Erythroblast (primary cell): ENCODE data around the gene OVCA2.

ENCODE experiments used
- DNase-seq, 2 experiments: peaks; one replicate each; lab custom pipeline; 2025; lab: John Stamatoyannopoulos, UW
- GATA1 ChIP-seq: IDR thresholded peaks from 2 replicates; pipeline ENCODE4 v1.6.1; 2011; ENCODE audit warnings: low read depth, mild to moderate bottlenecking, control low read depth, low read length, moderate library complexity
- POLR2A ChIP-seq: IDR thresholded peaks from 2 replicates; pipeline ENCODE4 v1.6.1; 2011; ENCODE audit warnings: mild to moderate bottlenecking, low read length

Gene OVCA2

GRCh38 chr17:2020721-2021120 lies 21.1 kb upstream of the OVCA2 start:
- DNase-seq, result no peak
- TF ChIP-seq GATA1 (no peak), POLR2A (no peak)

DNA sequence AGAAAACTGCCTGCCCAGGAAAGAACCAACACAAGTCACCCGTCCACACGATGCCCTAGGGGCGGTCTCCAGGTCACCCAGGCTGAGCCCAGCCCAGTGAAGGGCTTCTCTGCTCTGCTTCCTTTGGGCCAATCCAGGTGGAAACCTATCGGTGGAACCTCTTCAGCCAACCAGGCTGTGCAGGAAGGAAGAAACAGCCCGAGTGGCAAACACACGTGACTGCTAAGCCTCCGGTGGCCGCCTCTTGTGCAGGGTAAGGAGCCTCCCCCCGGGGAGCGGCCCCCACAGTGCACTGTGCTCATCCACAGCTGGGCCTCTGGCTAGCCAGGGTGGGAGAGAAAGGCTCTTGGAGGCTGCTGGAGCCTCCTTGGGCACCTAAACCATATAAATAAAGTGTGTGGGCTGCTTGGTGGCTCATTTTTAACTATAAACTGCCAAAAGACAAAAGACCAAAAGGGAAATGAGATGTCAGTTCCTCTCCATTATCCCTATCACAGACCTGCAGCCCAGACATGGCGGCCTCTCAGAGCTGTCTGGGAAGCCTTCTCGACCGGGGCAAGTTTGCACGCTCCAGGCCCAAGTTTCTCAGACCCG lies 19.1 kb upstream of the OVCA2 start:
- no peak for DNase-seq
- TF ChIP-seq GATA1 (no peak), POLR2A (no peak)

- TF ChIP-seq POLR2A (no peak), GATA1 (no peak)
- no peak for DNase-seq
Observed at GRCh38 chr17:2023256-2023655, 18.6 kb upstream of the OVCA2 start.

DNA sequence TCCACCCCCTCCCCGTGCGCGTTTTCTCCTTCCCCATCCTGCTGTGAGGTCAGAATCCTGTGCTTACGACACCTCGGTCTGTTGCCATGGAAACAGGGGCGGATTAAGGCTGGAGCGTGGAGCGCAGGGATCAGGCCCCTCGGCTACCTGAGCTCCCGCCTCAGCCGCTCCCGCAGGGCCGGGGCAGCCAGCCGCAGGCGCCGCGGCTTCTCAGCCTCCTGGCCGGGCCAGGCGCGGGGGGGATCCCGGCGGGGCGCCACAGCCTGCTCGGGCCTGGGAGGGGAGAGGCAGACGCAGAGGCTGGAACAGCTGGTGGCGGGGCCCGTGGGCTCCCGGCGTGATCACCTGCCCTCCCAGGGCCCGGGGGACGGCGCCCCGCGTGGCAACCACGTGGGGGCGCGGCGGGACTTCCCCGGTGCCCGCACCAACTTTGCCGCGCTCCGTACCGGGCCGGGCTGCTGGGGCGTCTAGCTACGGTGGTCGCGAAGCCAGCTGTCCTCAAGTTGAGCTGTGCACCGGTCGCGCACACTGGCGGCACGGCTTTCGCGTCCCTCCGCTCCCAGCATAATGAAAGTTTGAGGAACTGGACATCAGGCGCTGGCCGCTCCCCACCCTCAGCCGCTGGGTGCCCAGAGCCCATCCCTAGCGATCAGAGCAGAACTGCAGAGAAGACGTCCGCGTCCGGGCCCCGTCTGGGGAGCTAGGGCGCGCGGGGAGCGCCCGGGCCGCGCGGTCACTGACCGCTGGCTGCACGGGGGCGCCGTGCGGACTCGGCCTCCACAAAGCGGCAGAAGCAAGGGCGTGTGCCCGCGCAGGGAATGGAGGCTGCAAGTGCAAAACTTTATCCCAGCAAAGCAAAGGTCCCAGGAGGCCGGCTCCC lies 17.9 kb upstream of the OVCA2 start:
- DNase-seq, result peak in 1 of 2 experiments; percentile 25
- TF ChIP-seq GATA1 (no peak), POLR2A (no peak)

- TF ChIP-seq POLR2A (no peak), GATA1 (no peak)
- no peak for DNase-seq
Observed at GRCh38 chr17:2024572-2025219, 17.1 kb upstream of the OVCA2 start.

- DNase-seq, result peak; percentile 64 to 65
- TF ChIP-seq GATA1, result no peak
- no peak for TF ChIP-seq POLR2A
Observed at GRCh38 chr17:2025220-2025621, 16.6 kb upstream of the OVCA2 start, which contains the start of gene RTN4RL1. Gene RTN4RL1 (minus strand): TSS chr17:2025334. CDS start chr17:2024865, 469 bp downstream.

DNA sequence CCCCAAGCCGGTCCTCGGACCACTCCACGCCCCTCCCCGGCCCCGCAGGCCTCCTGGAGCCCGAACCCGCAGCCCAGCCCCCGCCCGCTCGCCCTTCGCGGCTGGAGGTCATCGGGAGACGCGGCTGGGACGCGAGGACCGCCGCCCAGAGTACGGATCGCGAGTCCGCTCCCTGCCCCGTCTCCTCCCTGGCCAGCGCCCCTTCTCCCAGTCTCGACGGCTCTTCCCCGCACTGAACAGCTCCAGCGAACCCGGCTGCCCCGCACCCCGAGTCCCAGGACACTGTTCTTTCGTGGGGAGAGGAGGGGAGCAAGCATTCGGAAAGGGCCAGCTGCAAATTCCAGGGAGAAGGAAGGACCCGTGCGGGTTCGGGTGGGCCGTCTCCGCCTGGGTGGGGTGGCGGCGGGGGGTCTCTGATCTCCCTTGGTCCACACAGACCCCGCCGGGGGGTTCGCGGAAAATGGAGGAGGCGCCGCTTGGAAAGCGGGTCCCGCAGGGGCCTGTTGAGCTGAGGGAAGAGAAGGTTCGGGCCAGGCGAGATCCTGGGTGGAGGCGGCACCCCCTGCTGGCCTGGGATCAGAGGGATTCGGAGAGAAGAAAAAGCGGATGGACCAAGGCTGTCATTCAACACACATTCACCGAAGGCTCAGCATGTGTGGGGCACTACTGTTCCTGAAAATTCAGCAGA lies 16.1 kb upstream of the OVCA2 start:
- DNase-seq, result peak; percentile 26 to 44
- no peak for TF ChIP-seq GATA1
- no peak for TF ChIP-seq POLR2A

GRCh38 chr17:2027528-2028233 lies 14.1 kb upstream of the OVCA2 start:
- peak; percentile 19 to 34 for DNase-seq
- TF ChIP-seq POLR2A (no peak), GATA1 (no peak)

- no peak for DNase-seq
- TF ChIP-seq POLR2A (no peak), GATA1 (no peak)
Observed at GRCh38 chr17:2028234-2028614, 13.6 kb upstream of the OVCA2 start.

DNA sequence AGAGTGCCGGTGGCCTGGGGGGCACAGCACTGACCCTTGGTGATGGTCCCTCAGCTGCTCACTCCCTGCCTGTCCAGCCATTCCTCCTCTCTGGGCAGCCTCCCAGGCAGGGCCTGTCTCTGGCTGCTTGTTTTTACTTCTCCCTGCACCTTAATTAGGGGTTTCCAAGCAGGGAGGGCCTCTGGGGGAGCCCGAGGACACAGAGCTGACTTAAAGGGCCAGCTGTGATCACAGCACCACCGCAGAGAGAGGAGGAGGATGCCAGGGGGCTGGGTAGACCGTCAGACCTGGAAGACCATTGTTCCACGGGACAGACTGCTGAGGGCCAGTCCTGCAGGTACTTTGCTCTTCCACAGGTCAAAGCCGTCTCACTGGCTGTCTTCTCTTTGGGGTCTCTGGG lies 13.1 kb upstream of the OVCA2 start:
- TF ChIP-seq POLR2A (no peak), GATA1 (no peak)
- no peak for DNase-seq

DNA sequence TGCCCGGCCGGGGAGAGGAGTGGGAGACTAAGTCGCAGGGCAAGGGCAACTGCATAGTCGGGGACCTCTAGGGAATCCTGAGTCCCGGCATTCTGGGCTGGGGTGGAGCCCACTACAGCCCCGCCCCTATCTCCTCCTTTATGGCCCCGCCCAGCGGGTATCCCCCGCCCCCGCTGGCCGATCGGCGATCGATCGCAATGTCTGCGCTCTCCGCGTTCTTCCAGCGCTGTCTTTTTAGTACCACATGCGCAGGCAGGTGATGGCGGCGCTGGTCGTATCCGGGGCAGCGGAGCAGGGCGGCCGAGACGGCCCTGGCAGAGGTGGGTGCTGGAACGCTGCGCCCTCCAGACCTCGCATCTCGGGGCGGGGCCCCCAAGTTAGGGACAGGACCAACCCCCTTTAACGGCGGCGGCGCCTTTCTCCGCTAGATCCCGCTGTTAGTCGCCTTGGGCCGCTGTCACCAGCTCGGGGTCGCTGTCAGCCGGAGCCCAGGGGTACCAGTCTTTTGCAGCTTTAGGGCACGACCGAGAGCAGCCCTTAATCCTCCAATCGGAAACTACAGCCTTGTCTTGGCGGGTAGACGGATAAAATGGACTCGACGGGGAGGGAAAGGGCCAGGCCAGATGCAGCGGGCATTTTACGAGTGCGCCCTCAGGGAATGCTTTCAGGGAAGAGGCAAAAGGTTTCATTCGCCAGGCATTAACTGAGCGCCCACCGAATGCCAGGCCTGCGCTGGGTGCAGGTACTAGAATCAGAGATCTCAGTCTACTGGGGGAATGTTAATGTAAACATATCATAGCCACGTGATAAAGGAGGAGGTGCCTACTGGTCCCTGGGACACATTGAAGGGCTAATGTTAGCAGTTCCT lies 11.7 kb upstream of the OVCA2 start, which contains the start of gene DPH1:
TSS of gene DPH1 (plus strand) at position 243 of the 868 bp plus-strand sequence. CDS start at position 260, 17 bp downstream.
- peak; percentile 90 to 93 for DNase-seq
- TF ChIP-seq POLR2A (peak; percentile 58), GATA1 (no peak)

DNA sequence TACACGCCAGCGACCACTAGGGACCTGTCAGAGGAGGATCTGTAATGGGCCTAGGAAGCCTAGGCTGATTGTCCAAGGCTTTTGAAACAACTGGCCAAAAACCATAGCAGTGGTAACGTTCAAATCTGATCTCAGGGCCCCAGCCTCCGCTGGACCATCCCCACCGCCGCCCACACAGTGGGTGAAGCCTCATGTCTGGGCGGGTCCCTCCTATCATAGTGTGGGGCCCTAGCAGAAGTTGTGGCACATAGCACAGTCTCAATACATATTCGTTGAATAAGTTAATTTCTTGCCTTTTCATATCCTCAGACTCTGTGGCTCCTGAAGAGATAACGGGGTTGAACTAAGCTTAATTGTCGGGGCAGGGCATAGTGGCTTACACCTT lies 11.1 kb upstream of the OVCA2 start:
- no peak for TF ChIP-seq GATA1
- DNase-seq, result peak; percentile 90 to 91

DNA sequence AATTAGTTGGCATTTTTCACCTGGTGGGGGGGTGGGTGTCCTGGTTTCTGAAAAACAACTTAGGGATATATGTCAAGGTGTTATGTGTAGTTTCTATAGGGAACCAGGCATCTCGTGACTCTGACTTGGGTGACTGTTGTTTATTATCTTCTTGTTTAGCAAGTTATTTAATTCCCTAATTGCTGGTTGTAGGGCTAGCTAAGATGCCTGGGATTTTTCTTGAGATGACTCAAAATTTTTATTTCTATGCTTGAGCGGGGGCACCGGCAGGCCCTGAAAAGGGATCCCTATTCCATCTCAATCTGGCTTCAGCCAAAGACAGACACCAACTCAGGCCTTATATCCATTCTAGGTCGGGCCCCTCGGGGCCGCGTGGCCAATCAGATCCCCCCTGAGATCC lies 8.7 kb upstream of the OVCA2 start:
- no peak for DNase-seq
- TF ChIP-seq GATA1, result no peak
- TF ChIP-seq POLR2A, result no peak
